NCI-H2029 treated with DMSO at 0.1 percent for 48 hours (cell line): Measurements from ENCODE around the gene NSL1.
"Not testable (repeated sequence)": the region's sequence is repeated elsewhere in the genome, so short reads cannot be mapped to it uniquely, and the experiment has no call there.

Experiments used
- DNase-seq: peaks from one replicate; lab custom pipeline; 2025; lab: John Stamatoyannopoulos, UW

The NSL1 gene, protein sequence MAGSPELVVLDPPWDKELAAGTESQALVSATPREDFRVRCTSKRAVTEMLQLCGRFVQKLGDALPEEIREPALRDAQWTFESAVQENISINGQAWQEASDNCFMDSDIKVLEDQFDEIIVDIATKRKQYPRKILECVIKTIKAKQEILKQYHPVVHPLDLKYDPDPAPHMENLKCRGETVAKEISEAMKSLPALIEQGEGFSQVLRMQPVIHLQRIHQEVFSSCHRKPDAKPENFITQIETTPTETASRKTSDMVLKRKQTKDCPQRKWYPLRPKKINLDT

DNA sequence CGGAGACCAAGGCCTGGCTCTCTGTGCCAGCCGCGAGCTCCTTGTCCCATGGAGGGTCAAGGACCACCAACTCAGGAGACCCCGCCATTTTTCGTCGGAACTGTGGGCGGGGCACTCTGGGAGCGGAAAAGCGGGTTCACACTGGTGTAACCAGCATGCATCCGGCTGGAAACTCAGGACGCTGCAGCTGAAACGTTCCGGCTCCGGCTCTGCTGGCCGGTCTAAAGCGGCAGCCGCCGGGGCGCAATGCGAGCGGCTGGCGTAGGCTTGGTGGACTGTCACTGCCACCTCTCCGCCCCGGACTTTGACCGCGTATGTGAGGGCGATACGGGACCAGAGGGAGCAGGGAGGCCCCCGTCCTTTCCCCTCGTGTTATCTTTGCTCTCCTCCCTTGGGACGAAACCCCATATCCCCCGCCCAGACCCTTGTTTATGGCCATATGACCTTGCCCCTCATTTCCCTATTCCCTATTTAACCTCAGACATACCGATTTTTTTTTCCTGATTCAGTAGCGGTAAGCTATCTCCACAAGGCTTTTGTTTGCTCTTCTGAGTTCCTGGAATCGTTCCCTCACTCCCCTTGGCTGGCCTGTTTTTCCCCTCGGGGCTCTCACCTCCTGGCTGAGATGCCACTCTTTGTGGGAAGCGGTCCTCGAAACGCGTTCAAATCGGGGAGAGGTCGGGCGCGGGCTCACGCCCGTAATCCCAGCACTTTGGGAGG, at the start of gene NSL1, which contains the start of gene TATDN3:
Gene NSL1, minus strand, starts transcription at position 102 of the 720 bp plus-strand sequence. Its CDS starts 14 bp downstream, at position 88.
Gene TATDN3, plus strand, starts transcription at position 219 of the 720 bp plus-strand sequence. Its CDS starts 28 bp downstream, at position 247.
- peak; percentile 59 for DNase-seq

DNA sequence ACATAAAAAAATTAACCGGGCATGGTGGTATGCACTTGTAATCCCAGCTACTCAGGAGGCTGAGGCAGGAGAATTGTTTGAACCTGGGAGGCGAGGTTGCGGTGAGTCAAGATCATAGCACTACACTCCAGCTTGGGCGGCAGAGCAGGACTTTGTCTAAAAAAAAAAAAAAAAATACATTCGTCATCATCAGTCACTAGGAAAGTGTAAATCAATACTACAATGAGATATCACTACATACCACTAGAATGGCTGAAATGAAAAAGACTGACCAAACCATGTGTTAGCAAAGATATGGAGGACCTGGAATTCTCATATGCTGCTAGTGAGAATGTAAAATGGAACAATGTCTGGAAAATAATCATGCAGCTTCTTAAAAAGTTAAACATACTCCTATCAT, 46.6 kb upstream of the NSL1 start:
- DNase-seq: no peak

DNA sequence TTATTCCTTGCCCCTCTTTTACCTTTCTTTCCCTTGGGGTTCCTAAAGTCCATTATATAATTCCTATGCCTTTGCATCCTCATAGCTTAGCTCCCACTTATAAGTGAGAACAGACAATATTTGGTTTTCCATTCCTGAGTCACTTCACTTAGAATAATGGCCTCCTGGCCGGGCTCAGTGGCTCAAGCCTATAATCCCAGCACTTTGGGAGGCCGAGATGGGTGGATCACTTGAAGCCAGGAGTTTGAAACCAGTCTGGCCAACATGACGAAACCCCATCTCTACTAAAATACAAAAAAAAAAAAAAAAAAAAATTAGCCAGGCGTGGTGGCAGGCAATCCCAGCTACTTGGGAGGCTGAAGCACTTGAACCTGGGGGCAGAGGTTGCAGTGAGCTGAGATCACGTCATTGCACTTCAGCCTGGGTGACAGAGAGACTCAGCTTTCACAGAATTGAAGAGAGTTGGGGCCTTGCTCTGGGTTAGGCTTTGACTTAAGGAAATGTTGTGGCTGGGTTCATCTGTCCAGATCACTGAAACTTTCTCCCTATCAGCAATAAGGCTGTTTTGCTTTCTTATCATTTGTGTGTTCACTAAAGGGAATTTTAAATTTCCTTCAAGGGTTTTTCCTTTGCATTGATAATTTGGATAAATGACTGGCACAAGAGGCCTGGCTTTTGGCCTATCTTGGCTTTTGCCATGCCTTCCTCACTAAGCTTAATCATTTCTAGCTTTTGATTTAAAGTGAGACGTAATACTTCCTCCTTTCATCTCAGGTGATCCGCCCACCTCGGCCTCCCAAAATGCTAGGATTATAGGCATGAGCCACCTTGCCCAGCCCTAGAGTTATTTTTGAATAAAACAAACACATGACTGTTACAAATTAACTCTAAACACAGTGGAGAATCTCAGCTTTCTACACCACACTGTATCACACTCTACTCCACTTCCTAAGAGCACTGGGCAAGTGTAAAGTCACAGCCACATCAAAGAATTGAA, 41.9 kb upstream of the NSL1 start:
- DNase-seq: not testable (repeated sequence)

DNA sequence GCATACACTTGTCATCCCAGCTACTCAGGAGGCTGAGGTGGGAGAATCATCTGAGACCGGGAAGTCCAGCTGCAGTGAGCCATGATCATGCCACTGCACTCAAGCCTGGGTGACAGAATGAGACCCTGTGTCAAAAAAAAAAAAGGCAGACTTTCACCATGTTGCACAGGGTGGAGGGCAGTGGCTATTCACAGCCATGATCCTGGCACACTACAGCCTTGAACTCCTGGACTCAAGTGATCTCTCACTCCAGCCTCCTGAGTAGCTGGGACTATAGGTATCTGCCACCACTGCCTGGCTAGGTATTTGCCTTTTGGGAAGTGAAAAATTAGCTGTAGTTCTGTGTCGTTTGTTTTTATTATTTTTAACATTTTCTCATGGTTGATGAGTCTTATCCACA, 36.8 kb upstream of the NSL1 start:
- no peak for DNase-seq

DNA sequence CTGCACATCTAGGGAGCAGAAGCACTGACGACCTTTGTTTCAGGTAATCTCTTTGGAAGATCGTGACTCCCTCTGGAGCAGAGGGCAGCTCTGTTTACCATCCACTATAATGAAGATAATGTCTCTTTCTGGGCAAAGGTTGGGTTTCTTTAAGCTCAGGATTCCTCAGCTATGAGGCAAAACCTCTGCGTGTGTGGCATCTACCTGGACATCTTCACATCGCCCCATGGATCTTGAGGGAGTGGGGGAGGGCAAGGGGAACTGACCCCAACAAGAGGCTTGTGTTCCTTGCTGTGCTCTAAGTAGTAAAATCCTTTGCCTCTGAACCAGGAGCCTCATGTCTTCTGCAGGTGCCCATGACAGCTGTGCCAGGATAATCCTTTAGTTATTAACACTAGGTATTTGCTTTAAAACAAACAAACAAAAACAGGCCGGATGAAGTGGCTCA, 36.3 kb upstream of the NSL1 start:
- DNase-seq: no peak

DNA sequence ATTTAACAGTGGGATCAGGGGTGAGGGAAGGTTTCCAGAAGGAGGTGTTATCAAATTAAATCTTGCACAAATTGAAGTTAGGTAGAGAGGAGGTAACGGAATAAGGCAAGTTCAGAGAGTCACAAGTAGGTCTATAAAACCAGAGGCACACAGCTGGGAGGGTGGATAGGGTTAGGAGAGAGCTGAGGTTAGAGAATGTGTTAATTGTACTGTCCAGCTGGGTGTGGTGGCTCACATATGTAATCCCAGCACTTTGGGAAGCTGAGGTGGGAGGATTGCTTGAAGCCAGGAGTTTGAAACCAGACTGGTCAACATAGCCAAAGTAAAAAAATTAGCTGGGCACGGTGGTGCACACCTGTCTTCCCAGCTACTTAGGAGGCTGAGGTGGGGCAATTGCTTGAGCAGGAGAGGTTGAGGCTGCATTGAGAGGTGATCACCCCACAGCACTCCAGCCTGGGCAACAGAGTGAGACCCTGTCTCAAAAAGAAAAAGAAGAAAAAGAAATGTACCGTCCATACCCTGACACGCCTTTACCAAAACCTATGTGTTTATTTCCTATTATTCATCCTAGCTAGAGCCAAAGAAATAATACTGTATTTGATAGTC, 35.7 kb upstream of the NSL1 start:
- no peak for DNase-seq

DNA sequence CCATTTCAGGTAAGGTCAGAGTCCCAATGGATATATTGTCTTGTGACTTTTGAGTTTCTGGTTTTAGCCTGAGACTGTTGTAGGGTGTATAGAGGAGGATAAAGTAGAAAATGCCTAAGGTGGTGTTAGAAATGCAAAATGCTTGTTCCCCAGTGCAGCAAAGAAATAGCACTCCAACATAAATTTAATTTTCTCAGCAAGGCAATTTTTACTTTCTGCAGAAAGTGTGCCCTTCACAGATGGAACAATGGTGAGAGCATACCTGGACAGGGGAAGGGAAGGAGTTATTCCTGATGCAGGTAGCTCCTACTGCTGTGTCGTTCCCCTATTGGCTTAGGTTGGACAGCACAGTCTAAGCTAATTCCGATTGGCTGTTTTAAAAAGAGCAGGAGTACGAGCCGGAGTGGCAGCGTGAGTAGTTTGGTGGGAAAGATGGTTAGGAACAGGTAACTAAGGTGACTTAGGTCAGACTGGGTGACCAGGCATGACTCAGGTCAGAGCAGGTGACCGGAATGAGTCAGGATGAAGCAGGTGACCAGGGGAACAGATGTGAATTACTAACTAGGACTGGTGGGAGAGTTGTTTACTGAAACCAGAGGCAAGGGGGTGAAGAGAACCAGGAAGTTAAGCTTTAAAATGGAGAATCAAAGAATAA, 34.3 kb upstream of the NSL1 start:
- DNase-seq: no peak

DNA sequence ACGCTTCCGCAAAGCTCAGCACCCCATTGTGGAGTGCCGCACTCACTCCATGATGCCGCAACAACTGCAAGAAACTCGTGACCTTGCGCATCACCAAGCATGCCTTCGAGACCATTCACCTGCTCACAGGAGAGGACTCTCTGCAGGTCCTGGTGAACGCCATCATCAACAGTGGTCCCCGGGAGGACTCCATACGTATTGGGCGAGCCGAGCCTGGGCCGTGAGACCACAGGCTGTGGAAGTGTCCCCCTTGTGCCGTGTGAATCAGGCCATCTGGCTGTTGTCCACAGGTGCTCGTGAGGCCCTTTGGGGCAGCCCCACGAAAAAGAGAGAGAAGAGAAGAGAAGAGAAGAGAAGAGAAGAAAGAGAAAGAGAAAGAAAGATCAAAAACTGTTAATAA, 32.6 kb upstream of the NSL1 start:
- no peak for DNase-seq

DNA sequence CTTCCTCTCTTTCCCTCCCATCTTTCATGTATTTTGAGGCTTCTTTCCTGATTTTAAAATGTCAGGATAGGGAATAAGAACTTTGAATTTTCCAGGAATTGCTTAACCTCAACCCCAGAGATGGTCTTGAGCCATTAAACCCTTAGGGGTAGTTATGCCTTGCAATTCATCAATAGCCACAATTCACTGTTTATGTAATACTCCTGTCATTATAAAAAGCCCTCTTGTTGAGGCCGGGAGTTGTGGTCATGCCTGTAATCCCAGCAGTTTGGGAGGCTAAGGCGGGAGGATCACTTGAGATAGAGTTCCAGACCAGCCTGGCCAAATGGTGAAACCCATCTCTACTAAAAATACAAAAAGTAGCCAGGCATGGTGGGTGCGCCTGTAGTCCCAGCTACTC, 31.4 kb upstream of the NSL1 start:
- no peak for DNase-seq

DNA sequence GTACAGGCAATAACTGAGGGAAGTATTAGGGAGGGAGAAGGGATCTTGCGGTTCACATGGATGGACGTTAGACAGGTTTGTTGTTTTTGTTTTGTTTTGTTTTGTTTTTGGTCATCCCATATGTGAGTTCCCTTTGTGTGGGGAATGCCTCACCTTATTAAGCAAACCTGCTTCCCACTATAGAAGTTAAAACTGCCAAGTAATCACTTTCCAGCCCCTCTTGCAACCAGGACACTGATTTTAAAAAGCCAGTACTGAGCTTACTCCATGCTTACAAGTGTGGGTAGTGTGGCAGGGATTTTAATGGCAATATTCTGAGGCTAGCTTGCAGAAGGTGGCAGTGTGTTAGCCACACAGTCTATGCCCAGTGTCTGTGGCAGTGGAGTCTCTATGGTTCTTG, 29.4 kb upstream of the NSL1 start:
- DNase-seq: no peak

DNA sequence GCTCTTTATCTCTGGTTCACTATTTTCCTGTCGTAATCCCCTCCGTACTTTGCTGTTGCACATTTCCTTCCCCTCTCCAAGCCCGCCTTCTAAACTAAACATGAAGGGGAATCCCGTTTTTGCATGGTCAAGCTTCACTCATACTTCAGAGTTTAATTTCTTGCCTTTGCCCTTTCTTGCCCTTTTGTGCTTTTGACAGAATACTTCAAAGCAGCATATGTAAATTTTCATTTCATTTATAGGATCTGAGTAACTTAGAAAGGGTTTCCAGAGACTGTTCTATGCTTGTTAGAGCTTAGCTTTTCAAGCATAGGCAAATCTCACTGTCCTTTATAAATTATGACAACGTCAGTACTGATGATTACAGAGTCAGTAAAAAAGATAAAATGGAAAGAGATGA, 28.1 kb upstream of the NSL1 start:
- DNase-seq: no peak

DNA sequence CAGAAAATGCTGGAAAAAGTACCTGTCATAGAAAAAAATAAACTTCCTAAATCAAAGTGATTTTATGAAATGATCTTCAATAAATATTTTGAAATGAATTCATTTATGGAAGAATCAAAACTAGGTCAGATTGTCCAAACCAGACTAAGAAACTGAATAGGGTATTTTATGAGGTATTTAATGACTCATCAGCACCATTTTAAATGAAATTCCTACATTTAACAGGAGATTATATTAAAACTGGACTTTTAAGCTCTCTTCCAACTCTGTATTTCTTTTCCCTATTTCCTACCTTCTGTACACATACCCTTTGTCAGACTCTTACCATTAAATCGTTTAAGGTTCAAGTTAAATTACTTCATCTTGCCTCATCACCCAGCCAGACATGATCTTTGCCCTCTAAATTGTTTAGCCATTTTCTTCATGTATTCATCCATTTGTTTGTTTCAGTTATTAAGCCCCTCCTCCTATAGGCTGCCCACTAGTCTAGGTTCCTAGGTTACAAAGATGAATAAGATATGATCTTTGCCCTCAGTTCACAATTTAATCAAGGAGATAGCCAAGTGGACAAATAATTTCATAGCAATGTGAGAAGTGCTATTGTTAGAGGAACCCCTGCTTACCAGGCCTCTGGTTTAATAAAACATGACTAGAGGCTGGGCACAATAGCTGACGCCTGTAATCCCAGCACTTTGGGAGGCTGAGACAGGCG, 25.1 kb upstream of the NSL1 start:
- no peak for DNase-seq

DNA sequence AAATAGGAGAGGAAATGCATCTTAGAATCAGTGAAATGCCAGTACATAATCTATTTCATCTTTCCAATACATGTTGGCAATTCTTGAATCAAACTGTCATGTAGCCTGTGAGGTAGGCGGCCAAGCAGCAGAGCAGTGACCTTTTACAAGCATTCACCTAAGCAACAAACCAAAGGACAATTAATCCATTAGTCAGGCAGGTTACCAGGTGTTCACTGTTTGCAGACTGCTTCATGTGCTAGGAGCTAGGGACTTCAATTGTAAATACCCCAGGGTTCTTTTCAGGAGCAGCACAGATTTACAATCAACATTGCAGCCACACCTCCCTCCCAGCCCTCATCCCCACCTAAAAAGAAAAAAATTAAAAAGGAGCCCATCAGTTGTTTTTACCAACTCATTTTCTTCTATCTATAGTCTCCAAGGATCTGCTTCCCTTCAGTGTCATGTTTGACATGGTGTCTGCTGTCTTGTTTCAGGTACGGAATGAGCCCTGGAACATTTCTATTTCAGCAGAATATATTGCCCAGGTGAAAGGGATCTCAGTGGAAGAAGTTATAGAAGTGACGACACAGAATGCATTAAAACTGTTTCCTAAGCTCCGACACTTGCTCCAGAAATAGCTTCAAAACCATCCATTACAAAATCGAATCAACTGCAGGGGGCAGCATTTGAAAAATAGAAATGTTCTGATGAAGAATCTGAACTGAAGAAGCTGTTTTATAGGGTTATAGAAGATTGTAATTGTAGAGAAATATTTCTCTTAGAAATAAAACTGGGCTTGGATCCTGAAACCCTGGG, 23.2 kb upstream of the NSL1 start:
- DNase-seq: no peak

DNA sequence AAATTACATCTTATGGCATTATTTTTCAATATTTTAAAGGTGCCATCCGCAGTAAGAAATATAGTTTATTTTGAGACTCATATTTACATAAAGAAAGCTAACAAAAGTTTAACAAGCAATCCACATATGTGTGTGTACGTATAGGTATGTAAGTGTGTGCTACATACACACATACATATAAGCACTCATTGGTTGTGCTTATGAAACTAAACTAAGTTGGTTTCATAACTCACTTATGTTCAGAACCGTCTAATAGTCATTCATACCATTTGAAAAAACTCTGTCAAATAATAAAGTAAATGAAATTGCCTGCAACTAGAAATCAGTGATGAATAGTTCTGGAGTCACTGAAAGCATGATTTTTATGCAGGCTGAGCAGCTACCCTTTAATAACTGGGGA, 14.2 kb upstream of the NSL1 start:
- DNase-seq: no peak

DNA sequence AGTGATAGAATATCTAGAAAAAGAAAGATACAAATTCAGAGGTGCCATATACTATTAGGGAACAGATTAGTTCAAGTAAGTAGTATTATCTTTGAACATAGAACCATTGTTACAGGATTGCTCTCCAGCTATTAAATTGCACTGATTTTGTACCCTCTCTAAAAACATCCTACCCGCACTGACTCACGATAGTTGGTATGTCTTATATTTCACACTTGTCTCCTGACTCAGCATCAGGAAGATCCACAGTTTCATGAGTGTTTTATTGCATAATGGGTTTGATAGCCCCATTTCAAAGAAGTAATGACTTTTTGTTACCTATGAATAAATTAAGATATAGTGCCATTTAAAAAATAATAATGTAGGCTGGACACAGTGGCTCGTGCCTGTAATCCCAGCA, 6.1 kb upstream of the NSL1 start:
- DNase-seq: no peak

DNA sequence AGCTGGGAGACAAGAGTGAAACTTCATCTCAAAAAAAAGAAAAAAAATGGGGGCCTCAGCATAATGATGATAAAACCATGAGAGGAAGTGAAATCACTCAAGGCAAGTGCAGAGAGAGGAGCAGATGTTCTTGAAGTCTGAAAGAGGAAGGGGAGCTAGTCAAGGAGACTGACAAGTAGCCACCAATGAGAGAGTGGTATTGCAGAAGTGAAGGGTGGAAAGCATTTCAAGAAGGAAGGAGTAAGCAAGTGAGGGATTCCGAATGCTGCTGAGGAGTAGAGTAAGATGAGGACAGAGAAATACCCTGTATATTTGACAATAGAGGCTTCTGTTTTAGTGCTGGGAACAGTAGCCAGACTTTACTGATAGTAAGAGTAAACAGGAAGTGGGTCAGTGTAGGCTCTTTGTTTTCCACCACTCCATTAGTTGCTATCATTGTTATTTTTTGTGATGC, 3.0 kb upstream of the NSL1 start:
- DNase-seq: no peak

DNA sequence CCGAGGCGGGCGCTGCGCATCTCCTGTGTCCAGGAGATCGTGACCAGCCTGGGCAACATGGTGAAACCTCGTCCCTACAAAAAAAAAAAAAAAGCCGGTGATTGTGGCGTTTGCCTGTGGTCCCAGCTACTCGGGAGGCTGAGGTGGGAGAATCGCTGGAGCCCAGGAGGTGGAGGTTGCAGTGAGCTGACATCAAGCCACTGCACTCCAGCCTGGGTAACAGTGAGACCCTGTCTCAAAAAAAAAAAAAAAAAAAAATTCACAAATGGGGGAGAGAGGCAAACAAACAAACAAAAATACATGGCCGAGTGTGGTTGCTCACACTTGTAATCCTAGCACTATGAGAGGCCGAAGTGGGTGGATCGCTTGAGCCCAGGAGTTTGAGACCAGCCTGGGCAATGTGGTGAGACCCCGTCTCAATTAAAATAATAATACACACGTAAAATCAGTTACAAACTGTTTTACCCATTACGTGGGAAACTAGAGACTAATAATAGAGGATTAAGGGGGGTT, 875 bp upstream of the NSL1 start:
- DNase-seq: no peak

DNA sequence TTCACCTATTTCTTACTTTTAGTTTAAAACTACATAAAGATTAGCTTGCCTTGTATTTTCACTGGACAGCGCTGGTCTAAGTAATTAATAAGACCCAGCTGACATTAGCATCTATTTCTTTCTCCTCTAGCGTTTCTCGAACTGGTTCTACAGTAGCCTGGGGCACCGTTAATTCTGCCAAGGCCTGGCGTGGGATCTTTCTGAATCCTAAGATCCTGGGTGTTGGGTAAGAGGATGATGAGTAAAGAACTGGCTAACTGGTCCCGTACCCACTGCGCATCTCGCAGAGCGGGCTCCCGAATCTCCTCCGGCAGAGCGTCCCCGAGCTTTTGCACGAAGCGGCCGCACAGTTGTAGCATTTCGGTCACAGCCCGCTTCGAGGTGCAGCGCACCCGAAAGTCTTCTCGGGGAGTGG, 309 bp downstream of the NSL1 start:
- DNase-seq: no peak

DNA sequence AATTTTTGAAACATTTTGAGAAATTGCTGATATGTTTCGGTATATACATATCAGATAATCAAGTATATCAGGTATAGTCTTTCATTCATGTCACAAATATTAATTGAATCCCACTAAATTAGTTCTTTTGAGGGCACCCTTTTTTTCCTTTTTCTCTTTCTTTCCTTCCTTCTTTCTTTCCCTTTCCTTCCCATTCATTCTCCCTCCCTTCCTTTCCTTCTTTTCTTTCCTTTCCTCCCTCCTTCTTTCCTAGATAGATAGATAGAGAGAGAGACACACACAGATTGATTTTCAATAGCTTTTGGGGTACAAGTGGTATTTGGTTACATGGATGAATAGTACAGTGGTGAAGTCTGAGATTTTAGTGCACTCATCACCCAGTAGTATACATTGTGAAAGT, 5.7 kb downstream of the NSL1 start:
- no peak for DNase-seq

DNA sequence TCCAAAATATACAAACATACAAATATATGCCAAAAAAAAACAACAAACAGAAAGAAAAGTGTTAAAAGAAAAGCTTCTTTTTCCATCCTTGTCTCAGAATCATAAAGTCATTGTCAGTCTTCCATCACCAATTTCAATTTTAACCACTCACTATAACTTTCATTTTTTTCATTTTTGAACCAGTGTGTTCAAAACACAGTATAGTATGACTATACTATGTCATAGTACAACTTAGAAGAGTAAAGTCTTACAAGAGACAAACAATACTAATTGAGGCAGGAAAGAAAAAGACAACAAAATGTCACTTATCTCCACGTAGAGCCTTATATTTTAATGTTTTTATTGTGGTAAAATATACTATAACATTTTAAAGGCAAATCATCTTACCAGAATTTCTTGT, 7.6 kb downstream of the NSL1 start:
- no peak for DNase-seq
